KOPT-K1 (cell line): ENCODE measurements around the gene LMBRD1.

Experiments used
- H3K27ac ChIP-seq: fragments of 200-600 bp; sonication (generic); 2 replicates; pipeline ENCODE4 v1.5.1; 2016; ENCODE audit warnings: antibody characterized with exemption, mild to moderate bottlenecking, low read depth, low read length; ENCODE audit not compliant: poor library complexity, severe bottlenecking
- H3K36me3 ChIP-seq: fragments of 200-600 bp; sonication (generic); 2 replicates; pipeline ENCODE4 v1.5.1; 2017; ENCODE audit warnings: antibody characterized with exemption, mild to moderate bottlenecking, low read length, moderate library complexity; ENCODE audit not compliant: insufficient read depth
- H3K9me3 ChIP-seq: fragments of 200-600 bp; sonication (generic); 2 replicates; pipeline ENCODE4 v1.5.1; 2017; ENCODE audit warnings: antibody characterized with exemption, low read length, mild to moderate bottlenecking; ENCODE audit not compliant: insufficient read depth, poor library complexity, severe bottlenecking

The LMBRD1 gene

GRCh38 chr6:69664551-69664950 is 132.3 kb downstream of the LMBRD1 start:
- no peak overlapping the region for H3K27ac ChIP-seq
- no peaks in the 10 kb centered on the region for H3K36me3 ChIP-seq
- H3K9me3 ChIP-seq: no peaks in the 10 kb centered on the region

DNA sequence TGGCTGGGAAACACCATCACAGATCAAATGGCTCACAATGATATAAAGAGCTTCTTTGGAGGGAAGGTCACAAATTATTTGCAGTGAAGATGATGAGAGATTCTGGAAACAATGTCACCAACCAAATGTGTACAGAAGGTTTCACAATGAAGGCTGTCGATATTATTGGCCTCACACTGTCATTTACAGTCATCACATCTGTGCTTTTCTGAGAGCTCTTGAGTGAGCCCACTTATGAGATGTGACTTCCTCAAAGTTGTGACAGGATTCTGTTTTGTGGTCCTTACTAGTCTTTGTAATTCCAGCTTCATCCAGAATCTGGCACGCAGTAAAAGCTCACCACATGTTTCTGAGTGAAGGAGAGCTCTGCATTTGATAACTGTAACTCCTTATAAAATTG is 133.6 kb downstream of the LMBRD1 start:
- H3K36me3 ChIP-seq: no peaks in the 10 kb centered on the region
- no peaks in the 10 kb centered on the region for H3K9me3 ChIP-seq
- no peak overlapping the region for H3K27ac ChIP-seq

GRCh38 chr6:69650703-69651102 is 146.1 kb downstream of the LMBRD1 start:
- Histone ChIP-seq H3K36me3 (no peaks in the 10 kb centered on the region), H3K27ac (no peak overlapping the region), H3K9me3 (no peaks in the 10 kb centered on the region)

DNA sequence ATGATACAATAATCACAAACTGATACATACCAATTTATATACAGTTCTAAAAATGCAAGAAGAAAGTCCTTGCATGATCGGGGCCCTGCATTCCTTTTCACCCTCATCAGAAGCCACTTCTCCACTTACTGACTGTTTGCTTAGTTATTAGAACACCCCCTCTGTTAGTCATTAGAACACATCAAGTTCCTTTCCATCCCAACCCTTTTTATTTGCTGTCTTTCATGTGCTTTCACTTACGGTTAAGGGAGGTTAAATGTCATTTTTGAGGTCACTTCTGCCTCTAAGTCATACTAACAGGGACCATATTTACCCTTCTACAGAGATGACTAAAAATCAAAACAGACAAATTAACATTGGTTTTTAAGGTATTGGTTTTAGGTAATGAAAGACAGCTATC is 149.1 kb downstream of the LMBRD1 start:
- H3K27ac ChIP-seq: no peak overlapping the region

DNA sequence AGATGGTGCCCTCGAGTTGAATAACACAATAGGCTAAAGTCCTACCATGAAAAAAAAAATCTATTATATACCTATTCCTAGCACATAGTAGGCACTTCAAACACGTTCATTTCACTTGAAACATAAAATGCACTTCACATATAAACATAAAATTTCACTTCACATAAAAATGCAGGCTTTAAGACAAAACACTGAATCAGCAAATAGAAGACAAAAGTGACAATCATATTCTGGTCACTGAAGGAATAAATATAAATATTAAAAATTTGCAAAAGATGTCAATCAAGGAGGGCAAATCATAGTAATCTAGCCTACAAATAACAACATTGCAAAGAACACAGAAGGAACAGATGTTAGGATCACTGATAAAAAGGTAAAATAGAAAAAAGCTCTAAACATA is 153.1 kb downstream of the LMBRD1 start:
- no peak overlapping the region for H3K27ac ChIP-seq
- no peaks in the 10 kb centered on the region for H3K9me3 ChIP-seq
- no peaks in the 10 kb centered on the region for H3K36me3 ChIP-seq

More for the DNA sequence above, 149.1 kb downstream of the LMBRD1 start:
- Histone ChIP-seq H3K9me3 (no peaks in the 10 kb centered on the region), H3K36me3 (no peaks in the 10 kb centered on the region)

DNA sequence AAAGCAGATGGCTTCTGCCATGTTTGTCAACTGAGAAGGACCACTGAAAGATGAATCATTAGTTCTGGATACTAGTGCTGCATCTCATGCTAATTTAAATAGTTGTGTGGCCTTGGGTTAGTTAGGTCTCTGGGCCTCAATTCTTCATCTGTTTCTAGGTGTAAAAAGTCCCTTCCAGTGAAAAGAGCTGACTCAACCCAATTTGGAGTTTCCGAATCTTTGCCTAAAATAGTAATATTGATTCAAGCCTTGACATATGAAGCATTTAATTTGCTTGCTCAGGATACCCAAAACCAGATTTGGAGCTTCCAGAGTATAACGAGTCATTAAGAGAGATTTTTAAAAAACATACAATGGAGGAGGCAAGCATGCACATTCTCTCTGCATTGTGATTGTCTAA is 163.9 kb downstream of the LMBRD1 start:
- Histone ChIP-seq H3K36me3 (no peaks in the 10 kb centered on the region), H3K27ac (no peak overlapping the region), H3K9me3 (no peaks in the 10 kb centered on the region)

GRCh38 chr6:69631552-69632346 is 165.1 kb downstream of the LMBRD1 start:
- no peaks in the 10 kb centered on the region for H3K9me3 ChIP-seq
- no peaks in the 10 kb centered on the region for H3K36me3 ChIP-seq
- H3K27ac ChIP-seq: no peak overlapping the region

GRCh38 chr6:69630767-69631166 is 166.0 kb downstream of the LMBRD1 start:
- Histone ChIP-seq H3K27ac (no peak overlapping the region), H3K36me3 (no peaks in the 10 kb centered on the region), H3K9me3 (no peaks in the 10 kb centered on the region)

- Histone ChIP-seq H3K9me3 (no peaks in the 10 kb centered on the region), H3K36me3 (no peaks in the 10 kb centered on the region), H3K27ac (no peak overlapping the region)
These were observed 169.2 kb downstream of the LMBRD1 start for GRCh38 chr6:69627625-69628024.

DNA sequence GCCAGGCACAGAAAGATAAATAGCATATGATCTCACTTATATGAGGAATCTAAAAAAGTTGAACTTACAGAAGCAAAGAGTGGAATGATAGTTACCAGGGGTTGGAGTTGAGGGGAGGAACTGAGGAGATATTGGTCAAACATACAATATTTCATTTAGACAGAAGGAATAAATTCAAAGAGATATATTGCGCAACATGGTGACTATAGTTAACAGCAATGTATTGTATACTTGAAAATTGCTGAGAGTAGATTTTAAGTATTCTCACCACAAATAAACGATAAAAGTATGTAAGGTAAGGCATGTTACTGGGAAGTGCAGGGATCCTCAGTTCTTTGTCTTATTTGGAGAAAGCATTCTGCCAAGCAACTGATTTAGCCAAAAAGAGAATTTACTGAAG is 171.9 kb downstream of the LMBRD1 start:
- H3K9me3 ChIP-seq: no peaks in the 10 kb centered on the region
- no peak overlapping the region for H3K27ac ChIP-seq
- H3K36me3 ChIP-seq: no peaks in the 10 kb centered on the region
